Effector memory CD4-positive, alpha-beta T cell (primary cell): ENCODE results near the gene JCHAIN.
A peak's percentile ranks its signal among the peaks of the same experiment; 100 is the strongest.
"Not testable (repeated sequence)": the region's sequence is repeated elsewhere in the genome, so short reads cannot be mapped to it uniquely, and the experiment has no call there.

ENCODE experiments used
- DNase-seq, 3 donors: peaks; one replicate each; pipeline ENCODE4 v3.0.0-alpha.2; 2020
- H3K27ac ChIP-seq: 2 replicates; pipeline ENCODE4 v1.7.0; 2013; ENCODE audit warnings: mild to moderate bottlenecking, low read length, moderate library complexity; ENCODE audit not compliant: insufficient read depth, poor library complexity, severe bottlenecking
- H3K27me3 ChIP-seq: replicated peaks from 2 replicates; pipeline ENCODE4 v1.7.0; 2013; ENCODE audit warnings: mild to moderate bottlenecking, low read length; ENCODE audit not compliant: insufficient read depth, control insufficient read depth, poor library complexity, severe bottlenecking
- H3K36me3 ChIP-seq: 2 replicates; pipeline ENCODE4 v1.7.0; 2013; ENCODE audit warnings: mild to moderate bottlenecking, low read length, moderate library complexity; ENCODE audit not compliant: control insufficient read depth, insufficient read depth
- H3K4me1 ChIP-seq: 2 replicates; pipeline ENCODE4 v1.7.0; 2013; ENCODE audit warnings: low read length, mild to moderate bottlenecking; ENCODE audit not compliant: control insufficient read depth, insufficient read depth, poor library complexity, severe bottlenecking
- H3K4me3 ChIP-seq: 2 replicates; pipeline ENCODE4 v1.7.0; 2013; ENCODE audit warnings: low read length, low read depth, mild to moderate bottlenecking; ENCODE audit not compliant: insufficient read depth, poor library complexity, severe bottlenecking
- H3K9me3 ChIP-seq: 2 replicates; pipeline ENCODE4 v1.7.0; 2013; ENCODE audit warnings: mild to moderate bottlenecking, low read length, moderate library complexity; ENCODE audit not compliant: control insufficient read depth

The JCHAIN gene

DNA sequence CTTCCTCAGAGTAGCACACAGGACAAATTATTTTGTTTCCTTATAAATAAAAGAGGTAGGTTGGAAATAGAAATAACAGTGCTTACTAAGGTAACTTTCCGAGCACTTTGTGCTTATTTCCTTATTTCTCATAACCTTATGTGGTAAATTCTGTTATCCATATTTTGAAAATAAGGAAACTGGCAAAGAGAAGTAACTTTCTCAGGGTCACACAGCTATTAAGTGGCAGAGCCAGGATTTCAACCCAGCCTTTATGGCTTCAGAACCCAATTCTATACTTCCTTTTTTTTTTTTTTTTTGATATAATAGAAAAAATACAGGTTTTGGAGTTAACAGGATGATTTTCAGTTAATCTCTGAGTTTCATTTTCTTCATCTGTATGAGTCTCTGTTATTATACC, 25.4 kb upstream of the JCHAIN start:
- H3K9me3 ChIP-seq, result no peaks in the 10 kb centered on the region
- H3K4me3 ChIP-seq, result no peak overlapping the region
- H3K36me3 ChIP-seq, result no peaks in the 10 kb centered on the region
- peaks cover 14% of the 10 kb centered on the region for H3K4me1 ChIP-seq
- no peak overlapping the region for H3K27ac ChIP-seq
- DNase-seq, result no peak
- H3K27me3 ChIP-seq, result no peaks in the 10 kb centered on the region

DNA sequence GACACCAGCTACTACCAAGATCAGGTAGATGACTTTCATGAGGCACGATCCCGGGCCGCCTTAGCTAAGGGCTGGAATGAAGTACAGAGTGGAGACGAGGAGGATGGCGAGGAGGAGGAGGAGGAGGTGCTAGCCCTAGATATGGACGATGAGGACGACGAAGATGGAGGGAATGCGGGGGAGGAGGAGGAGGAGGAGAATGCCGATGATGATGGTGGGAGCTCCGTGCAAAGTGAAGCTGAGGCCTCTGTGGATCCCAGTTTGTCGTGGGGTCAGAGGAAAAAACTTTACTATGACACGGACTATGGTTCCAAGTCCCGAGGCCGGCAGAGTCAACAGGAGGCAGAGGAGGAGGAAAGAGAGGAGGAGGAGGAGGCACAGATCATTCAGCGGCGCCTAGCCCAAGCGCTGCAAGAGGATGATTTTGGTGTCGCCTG, 22.5 kb upstream of the JCHAIN start:
- H3K36me3 ChIP-seq, result no peaks in the 10 kb centered on the region
- H3K27ac ChIP-seq, result peak overlapping the region; percentile 96
- H3K4me1 ChIP-seq, result peaks cover 14% of the 10 kb centered on the region
- no peaks in the 10 kb centered on the region for H3K9me3 ChIP-seq
- H3K27me3 ChIP-seq, result no peaks in the 10 kb centered on the region
- H3K4me3 ChIP-seq, result peak overlapping the region; percentile 73
- DNase-seq, result no peak

DNA sequence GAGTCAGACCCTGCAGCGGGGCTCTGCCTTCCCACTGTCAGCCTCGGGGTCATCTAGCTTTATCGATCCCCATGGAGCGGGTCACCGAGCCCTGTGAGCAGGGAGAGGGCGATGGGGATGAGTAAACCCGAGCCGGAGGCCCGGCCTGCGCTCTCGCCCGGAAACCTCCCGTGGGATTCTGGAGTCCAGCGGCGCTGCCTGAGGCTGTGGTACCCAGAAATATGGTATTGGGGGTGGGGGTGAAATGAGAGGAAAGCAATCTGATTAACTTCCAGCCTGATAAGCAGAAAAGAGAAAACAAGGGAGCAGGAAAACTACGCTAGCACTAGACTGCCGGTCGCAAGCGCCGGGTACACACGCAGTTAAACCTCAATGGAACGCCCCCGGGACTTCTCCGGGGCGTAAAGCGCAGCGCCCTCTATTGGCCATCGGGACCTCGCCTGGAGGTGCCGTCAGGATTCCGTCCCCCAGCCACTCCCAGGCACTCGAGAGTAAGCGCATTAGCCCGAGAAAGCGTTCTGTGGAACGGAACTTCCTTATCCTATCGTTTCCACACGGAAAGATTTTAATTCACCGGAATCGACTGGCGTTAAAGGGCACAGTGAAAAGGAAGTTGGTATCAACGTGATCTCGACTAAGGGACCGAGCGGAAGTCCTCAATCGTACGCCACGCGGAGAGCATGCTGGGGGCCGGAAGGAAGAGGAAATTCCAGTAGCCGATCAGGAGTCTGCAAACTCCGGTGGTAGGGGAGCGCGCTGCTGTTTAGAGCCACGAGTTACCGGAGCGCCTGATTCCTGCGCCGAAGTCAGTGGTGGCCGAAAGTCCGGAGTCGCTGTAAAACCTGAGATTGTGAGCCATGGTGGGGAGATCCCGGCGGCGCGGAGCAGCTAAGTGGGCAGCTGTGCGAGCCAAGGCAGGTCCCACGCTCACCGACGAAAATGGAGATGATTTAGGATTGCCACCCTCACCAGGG, 21.8 kb upstream of the JCHAIN start, which contains the start of gene UTP3:
TSS of gene UTP3 (plus strand) at position 712 of the 974 bp plus-strand sequence. CDS start at position 858, 146 bp downstream.
- H3K4me1 ChIP-seq, result peaks cover 14% of the 10 kb centered on the region
- H3K9me3 ChIP-seq, result no peaks in the 10 kb centered on the region
- DNase-seq, result peak; percentile 84 to 86 (median 84)
- peak within 1 kb of the TSS; percentile 96 for H3K27ac ChIP-seq
- no peaks in the 10 kb centered on the region for H3K36me3 ChIP-seq
- no peaks in the 10 kb centered on the region for H3K27me3 ChIP-seq
- H3K4me3 ChIP-seq, result peak within 1 kb of the TSS; percentile 73

DNA sequence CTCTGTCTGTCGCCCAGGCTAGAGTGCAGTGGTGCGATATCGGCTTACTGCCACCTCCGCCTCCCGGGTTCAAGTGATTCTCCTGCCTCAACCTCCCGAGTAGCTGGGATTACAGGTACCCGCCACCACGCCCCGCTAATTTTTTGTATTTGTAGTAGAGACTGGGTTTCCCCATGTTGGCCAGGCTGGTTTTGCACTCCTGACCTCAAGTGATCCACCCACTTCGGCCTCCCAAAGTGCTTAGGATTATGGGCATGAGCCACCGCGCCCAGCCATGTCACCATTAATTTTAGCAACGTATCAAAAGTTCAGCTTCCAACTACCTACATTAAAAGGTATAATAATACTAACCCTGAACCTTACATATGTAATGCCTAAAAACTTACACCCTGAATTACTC, 21.1 kb upstream of the JCHAIN start:
- no peaks in the 10 kb centered on the region for H3K36me3 ChIP-seq
- peaks cover 14% of the 10 kb centered on the region for H3K4me1 ChIP-seq
- no peaks in the 10 kb centered on the region for H3K27me3 ChIP-seq
- DNase-seq, result peak in 2 of 3 donors; percentile 6
- H3K27ac ChIP-seq, result peak overlapping the region; percentile 96
- peak overlapping the region; percentile 73 for H3K4me3 ChIP-seq
- H3K9me3 ChIP-seq, result no peaks in the 10 kb centered on the region

DNA sequence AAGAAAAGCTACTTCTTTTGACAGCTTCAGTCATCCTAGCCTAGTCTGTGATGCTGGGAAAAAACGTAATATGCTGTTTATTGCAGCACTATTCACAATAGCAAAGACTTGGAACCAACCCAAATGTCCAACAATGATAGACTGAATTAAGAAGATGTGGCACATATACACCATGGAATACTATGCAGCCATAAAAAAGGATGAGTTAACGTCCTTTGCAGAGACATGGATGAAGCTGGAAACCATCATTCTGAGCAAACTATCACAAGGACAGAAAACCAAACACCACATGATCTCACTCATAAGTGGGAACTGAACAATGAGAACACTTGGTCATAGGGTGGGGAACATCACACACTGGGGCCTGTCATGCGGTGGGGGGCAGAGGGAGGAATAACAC, 15.8 kb upstream of the JCHAIN start:
- not testable (repeated sequence) for H3K4me3 ChIP-seq, H3K36me3 ChIP-seq, DNase-seq, H3K9me3 ChIP-seq, H3K27me3 ChIP-seq, H3K4me1 ChIP-seq, H3K27ac ChIP-seq

DNA sequence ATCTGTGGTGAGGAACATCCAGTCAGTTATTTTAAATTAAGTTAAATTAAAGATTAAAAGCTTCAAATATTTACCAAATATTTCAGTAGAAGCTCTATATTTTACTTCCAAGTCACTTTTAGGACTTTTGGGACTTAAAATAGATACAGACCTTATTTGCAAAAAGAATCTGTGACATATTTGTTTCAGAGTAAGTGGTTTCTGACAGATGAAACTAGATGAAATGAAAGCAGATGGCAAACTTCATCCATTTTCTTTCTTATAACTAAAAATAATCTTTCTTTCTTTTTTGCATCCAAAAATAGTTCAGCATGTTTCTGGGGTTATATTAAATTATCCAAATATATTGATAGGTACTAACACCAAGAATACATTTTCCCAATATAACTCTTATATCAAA, 15.4 kb upstream of the JCHAIN start:
- Histone ChIP-seq H3K4me3 (no peak overlapping the region), H3K9me3 (no peaks in the 10 kb centered on the region), H3K36me3 (no peaks in the 10 kb centered on the region), H3K27ac (no peak overlapping the region), H3K27me3 (no peaks in the 10 kb centered on the region), H3K4me1 (peaks cover 7% of the 10 kb centered on the region)
- DNase-seq, result no peak

DNA sequence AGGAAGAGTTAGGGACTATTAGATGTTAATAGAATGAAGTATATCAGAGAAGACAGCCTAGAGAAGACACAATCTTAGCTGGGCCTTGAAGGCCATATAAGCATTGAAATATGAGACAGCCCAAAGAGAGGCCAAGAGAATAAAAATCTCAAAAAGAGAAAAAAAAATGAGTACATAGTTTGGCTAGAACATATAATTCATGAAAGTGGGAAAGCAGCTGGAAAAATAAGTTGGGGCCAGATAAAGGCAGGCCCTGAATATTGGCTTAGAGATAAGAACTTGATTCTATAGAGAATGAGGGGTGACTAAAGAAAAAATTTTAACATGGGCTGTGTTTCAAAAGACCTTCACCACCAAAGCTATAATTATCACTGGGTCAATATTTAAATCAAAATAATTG, 14.6 kb upstream of the JCHAIN start:
- Histone ChIP-seq H3K9me3 (no peaks in the 10 kb centered on the region), H3K4me3 (no peak overlapping the region), H3K27ac (no peak overlapping the region), H3K36me3 (no peaks in the 10 kb centered on the region), H3K4me1 (peaks cover 7% of the 10 kb centered on the region), H3K27me3 (no peaks in the 10 kb centered on the region)
- DNase-seq, result no peak

DNA sequence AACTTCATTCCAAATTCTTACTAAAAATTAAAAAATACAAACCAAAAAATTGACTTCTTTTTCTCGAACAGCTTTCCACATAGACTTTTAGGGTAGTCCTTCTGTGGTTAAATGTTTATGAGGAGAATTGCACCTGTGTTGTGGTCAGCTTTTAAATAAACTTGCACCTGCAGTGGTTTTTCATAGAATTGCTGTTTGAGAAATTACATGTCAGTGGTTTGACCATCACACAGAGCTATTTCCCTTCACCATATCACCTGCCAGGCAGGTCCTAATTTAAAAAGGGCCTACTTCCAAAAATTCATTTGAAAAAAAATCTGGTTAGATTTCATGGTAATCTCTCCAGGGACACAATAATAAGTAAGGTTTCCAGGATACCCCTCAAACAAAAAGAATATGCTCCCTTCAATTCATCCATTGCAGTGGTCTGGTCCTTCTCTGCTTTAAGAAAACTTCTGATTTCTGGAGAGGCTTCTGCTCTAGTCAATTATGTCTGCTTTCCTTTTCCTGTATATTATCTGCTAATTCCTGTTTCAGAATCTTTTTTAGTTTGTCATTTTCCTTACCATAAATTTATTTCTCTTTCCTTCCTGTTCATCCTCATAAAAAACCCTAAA, 12.2 kb upstream of the JCHAIN start:
- H3K4me1 ChIP-seq, result peaks cover 7% of the 10 kb centered on the region
- H3K9me3 ChIP-seq, result no peaks in the 10 kb centered on the region
- no peak for DNase-seq
- H3K4me3 ChIP-seq, result no peak overlapping the region
- H3K27me3 ChIP-seq, result no peaks in the 10 kb centered on the region
- H3K27ac ChIP-seq, result no peak overlapping the region
- H3K36me3 ChIP-seq, result no peaks in the 10 kb centered on the region

DNA sequence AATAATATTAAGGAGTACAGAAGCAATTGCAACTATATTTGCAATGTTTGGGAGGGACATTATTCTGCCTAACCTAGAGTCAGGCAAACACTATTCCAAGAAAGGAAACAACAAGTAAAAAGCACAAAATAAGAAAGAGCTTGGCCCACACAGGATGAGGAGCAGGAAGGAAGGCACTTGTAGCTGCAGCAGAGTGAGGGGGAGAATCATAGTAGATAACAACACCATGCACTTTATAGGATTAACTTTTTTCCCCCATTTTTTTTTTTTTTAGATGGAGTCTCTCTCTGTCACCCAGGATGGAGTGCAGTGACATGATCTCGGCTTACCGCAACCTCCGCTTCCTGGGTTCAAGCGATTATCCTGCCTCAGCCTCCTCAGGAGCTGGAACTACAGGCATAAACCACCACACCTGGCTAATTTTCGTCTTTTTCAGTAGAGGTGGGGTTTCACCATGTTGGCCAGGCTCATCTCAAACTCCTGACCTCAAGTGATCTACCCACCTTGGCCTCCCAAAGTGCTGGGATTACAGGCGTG, 10.3 kb upstream of the JCHAIN start:
- no peak for DNase-seq
- Histone ChIP-seq H3K27me3 (no peaks in the 10 kb centered on the region), H3K27ac (no peak overlapping the region), H3K36me3 (no peaks in the 10 kb centered on the region), H3K4me3 (no peak overlapping the region), H3K4me1 (peaks cover 7% of the 10 kb centered on the region), H3K9me3 (no peaks in the 10 kb centered on the region)

DNA sequence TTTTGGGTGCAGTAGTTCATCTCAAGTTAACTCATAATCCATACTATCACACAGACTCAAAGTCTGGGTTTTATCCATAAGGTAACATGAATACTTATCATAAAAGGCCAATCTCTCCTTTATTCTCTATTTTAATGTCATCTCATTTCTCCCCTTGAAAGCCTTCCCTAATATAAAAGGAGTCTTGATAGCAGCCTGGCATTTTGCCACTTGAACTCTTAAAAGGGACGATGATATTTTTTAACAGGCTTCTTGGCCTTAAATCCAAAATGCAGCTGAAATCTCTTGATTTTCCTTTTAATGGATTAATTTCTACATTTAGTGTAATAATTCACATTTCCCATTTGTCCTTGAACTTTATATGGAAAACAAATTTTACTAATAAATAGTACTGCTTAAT, 8.4 kb upstream of the JCHAIN start:
- H3K27me3 ChIP-seq, result no peaks in the 10 kb centered on the region
- H3K4me3 ChIP-seq, result no peak overlapping the region
- DNase-seq, result no peak
- no peak overlapping the region for H3K27ac ChIP-seq
- peaks cover 7% of the 10 kb centered on the region for H3K4me1 ChIP-seq
- H3K9me3 ChIP-seq, result no peaks in the 10 kb centered on the region
- H3K36me3 ChIP-seq, result no peaks in the 10 kb centered on the region
